ENCODE measurements around the gene ABCC4.

ABCC4 gene

GRCh38 chr13:95164830-95165229 is 136.4 kb downstream of the ABCC4 start:
- no peak for TF ChIP-seq CTCF (IDR thresholded peaks at IDR 0.05; ENCODE audit: low read depth, low read length, missing control alignments)
- DNase-seq (ENCODE audit: extremely low read depth, low read depth): no peak
- no peak overlapping the region for H3K4me3 ChIP-seq (replicated peaks; ENCODE audit: low read depth, low read length)

GRCh38 chr13:95160112-95160906 is 140.9 kb downstream of the ABCC4 start:
- TF ChIP-seq CTCF (IDR thresholded peaks at IDR 0.05; ENCODE audit: low read depth, low read length, missing control alignments): no peak
- no peak overlapping the region for H3K4me3 ChIP-seq (replicated peaks; ENCODE audit: low read depth, low read length)
- no peak for DNase-seq (ENCODE audit: extremely low read depth, low read depth)

- no peak for TF ChIP-seq CTCF (IDR thresholded peaks at IDR 0.05; ENCODE audit: low read depth, low read length, missing control alignments)
- DNase-seq (ENCODE audit: extremely low read depth, low read depth): no peak
- H3K4me3 ChIP-seq (replicated peaks; ENCODE audit: low read depth, low read length): no peak overlapping the region
These were observed 141.8 kb downstream of the ABCC4 start for GRCh38 chr13:95159458-95159857.

GRCh38 chr13:95156208-95156607 is 145.0 kb downstream of the ABCC4 start:
- H3K4me3 ChIP-seq (replicated peaks; ENCODE audit: low read depth, low read length): no peak overlapping the region
- no peak for DNase-seq (ENCODE audit: extremely low read depth, low read depth)
- no peak for TF ChIP-seq CTCF (IDR thresholded peaks at IDR 0.05; ENCODE audit: low read depth, low read length, missing control alignments)

- TF ChIP-seq CTCF (IDR thresholded peaks at IDR 0.05; ENCODE audit: low read depth, low read length, missing control alignments): no peak
- no peak overlapping the region for H3K4me3 ChIP-seq (replicated peaks; ENCODE audit: low read depth, low read length)
- no peak for DNase-seq (ENCODE audit: extremely low read depth, low read depth)
These were observed 145.7 kb downstream of the ABCC4 start for GRCh38 chr13:95155504-95155903.

GRCh38 chr13:95155093-95155492 is 146.2 kb downstream of the ABCC4 start:
- no peak for DNase-seq (ENCODE audit: extremely low read depth, low read depth)
- TF ChIP-seq CTCF (IDR thresholded peaks at IDR 0.05; ENCODE audit: low read depth, low read length, missing control alignments): no peak
- no peak overlapping the region for H3K4me3 ChIP-seq (replicated peaks; ENCODE audit: low read depth, low read length)
